Adrenal gland (tissue), 12 donors: ENCODE measurements around the gene PLCH2. TPM values are rescaled to one million over a fixed set of nuclear protein-coding genes. Genes with fewer than 3 reads are reported as not detected.

Experiments
- DNase-seq, 7 donors: peaks; one replicate each; pipeline ENCODE4 v3.0.0-alpha.2; 2019 to 2020
- H3K27ac ChIP-seq, 5 donors: fragments of 200-600 bp; sonication (generic) in 4 of 5; 1 replicate in 3 of 5; 2 replicates in 2 of 5; pipeline versions ENCODE4 v1.5.1 to v1.8.0; 2016 to 2020; ENCODE audit warnings: mild to moderate bottlenecking in 1 of 5
- H3K27me3 ChIP-seq: fragments of 200-600 bp; 2 replicates; pipeline ENCODE4 v1.8.0; 2021
- H3K36me3 ChIP-seq, 2 donors: fragments of 200-600 bp; replicated peaks in 1 of 2; 1 replicate in 1 of 2; 2 replicates in 1 of 2; pipeline versions ENCODE4 v1.5.1 to v1.8.0; 2018 to 2022
- H3K4me1 ChIP-seq, 2 donors: fragments of 200-600 bp; replicated peaks in 1 of 2; 1 replicate in 1 of 2; 2 replicates in 1 of 2; pipeline versions ENCODE4 v1.5.1 to v1.8.0; 2018 to 2021
- H3K4me3 ChIP-seq, 4 donors: fragments of 200-600 bp; sonication (generic) in 3 of 4; one replicate each; pipeline ENCODE4 v1.5.1; 2016 to 2018
- H3K9me3 ChIP-seq, 3 donors: fragments of 200-600 bp; sonication (generic) in 1 of 3; replicated peaks in 1 of 3; 1 replicate in 2 of 3; 2 replicates in 1 of 3; pipeline versions ENCODE4 v1.5.1 to v1.8.0; 2016 to 2021
- CTCF ChIP-seq, 6 experiments: fragments of 450-650 bp in 4 of 6; fragments of 200-600 bp in 2 of 6; sonication (generic) in 1 of 6; IDR thresholded peaks; 1 replicate in 5 of 6; 2 replicates in 1 of 6; pipeline versions ENCODE4 v1.5.1 to v1.8.0; 2016 to 2021; ENCODE audit warnings: antibody characterized with exemption in 6 of 6, mild to moderate bottlenecking in 2 of 6, moderate library complexity in 1 of 6
- POLR2A ChIP-seq, 2 donors: fragments of 450-650 bp; IDR thresholded peaks; one replicate each; pipeline ENCODE4 v1.6.1; 2017; ENCODE audit warnings: antibody characterized with exemption in 2 of 2, mild to moderate bottlenecking in 2 of 2, moderate library complexity in 1 of 2
- WGBS, 4 donors: extraction: QIAGEN DNeasy Blood & Tissue Kit in 2 of 4; methylation state at CpG; one replicate each; pipeline versions ENCODE4 v1.1.5 to v1.1.7; 2013 to 2017; 5-methylcytosine and 5-hydroxymethylcytosine counted together
- intact Hi-C, 2 donors: fragments of 100-400 bp; cut with DNase I; formaldehyde crosslinking; loops; one replicate each; pipeline versions ENCODE4 v1.14.1 to v1.15.0; 2022 to 2023
- polyA plus RNA-seq, 3 donors: library from polyadenylated mRNA; stranded (reverse); fragments of 200-250 nt in 2 of 3; fragments of 350-450 nt in 1 of 3; fragmentation: Illumina TruSeq in 1 of 3; extraction: RNeasy Lipid Tissue Mini Kit (QIAGEN cat#74804) in 1 of 3; gene quantifications; one replicate each; pipeline ENCODE4 v1.2.3, GENCODE V29; 2013 to 2014
- total RNA-seq, 9 donors: library from RNA; depleted of rRNA in 4 of 9; stranded (reverse); fragments of >200 nt in 4 of 9; fragments of 120-200 nt in 1 of 9; fragmentation: NEBNext Ultra II Directional in 1 of 9; extraction: Animal tissue kit (Norgen Biotek cat#: 25700) in 1 of 9; gene quantifications; one replicate each; pipeline versions ENCODE4 v1.1.0 to v1.2.4, GENCODE V29; 2013 to 2023
- donor health status: healthy with polysubstance abuse.
- donor health status: Bipolar disorder and iron deficiency.
- donor health status: DM: yes; HTN: yes; CAD: no.
- donor health status: DM: no; HTN: no; CAD: no.
- donor health status: DM: no; HTN: no; CAD: no.
- donor health status: DM: yes; HTN: yes; CAD: no.

Gene PLCH2
- total and polyA plus RNA-seq, 12 donors = 0.22 to 66.3 (median 2.2) TPM; not detected in 1

DNA sequence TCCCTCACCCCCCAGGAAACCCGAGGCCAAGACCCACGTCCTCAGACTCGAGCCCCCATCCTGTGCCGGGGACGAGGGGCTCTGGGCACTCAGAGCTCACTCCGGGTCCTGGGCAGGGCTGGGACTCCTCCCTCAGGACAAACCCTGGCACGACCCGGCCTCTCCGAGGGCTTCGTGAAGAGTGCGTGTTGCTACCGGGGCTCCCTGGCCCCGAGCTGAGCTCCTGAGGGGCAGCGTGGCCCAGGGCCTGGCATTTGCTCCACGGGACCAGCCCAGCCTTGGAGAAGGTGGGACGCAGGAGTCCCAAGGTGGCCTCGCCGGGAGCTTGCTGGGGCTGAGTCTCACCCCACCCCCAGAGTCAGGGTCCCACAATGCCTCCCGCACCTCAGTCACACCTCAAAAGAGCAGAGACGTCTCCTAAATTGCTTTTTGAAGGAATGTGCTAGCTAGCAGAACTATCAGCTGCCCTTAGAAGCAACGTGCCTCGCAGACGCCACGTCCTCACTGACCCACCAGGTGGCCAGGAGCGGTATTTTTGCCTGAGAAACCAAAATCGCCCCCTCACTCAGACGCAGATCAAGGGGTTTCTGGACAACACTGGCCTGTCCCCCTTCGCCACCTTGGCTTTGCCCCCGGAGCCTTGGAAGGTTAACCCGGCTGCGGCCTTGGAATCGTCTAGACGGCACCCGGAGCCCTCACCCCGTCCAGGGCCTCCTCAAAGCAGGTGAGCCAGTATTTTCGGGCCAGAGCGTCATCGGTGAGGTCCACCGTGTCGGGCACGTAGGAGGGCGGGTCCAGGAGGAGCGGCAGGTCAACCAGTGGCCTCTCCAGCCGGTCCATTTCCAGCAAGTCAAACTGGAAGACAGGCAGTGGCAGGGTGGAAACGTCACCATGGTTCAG is 39.0 kb downstream of the PLCH2 start:
- no peak for TF ChIP-seq POLR2A (IDR thresholded peaks at IDR 0.05)
- peak in 2 of 6 experiments; percentile 4 to 11 for TF ChIP-seq CTCF (IDR thresholded peaks at IDR 0.05)
- 79 to 88% (median 85%) methylated on average over 27 to 45 of the region's 45 CpGs for WGBS, 4 donors
- no peaks in the 10 kb centered on the region for H3K4me1 ChIP-seq
- intact Hi-C loops = no loop called here
- no peaks in the 10 kb centered on the region for H3K27me3 ChIP-seq
- H3K36me3 ChIP-seq = peaks cover 0 to 94% of the 10 kb centered on the region in 2 donors
- no peak for DNase-seq
- H3K27ac ChIP-seq = no peak overlapping the region
- no peaks in the 10 kb centered on the region for H3K9me3 ChIP-seq
- no peak overlapping the region for H3K4me3 ChIP-seq

- no peak for DNase-seq
- Histone ChIP-seq H3K27me3 (no peaks in the 10 kb centered on the region), H3K27ac (no peak overlapping the region), H3K4me1 (no peaks in the 10 kb centered on the region), H3K9me3 (no peaks in the 10 kb centered on the region), H3K36me3 (peaks cover 0 to 94% of the 10 kb centered on the region in 2 donors), H3K4me3 (no peak overlapping the region)
- intact Hi-C loops = no loop called here
- no peak for TF ChIP-seq POLR2A (IDR thresholded peaks at IDR 0.05)
- no peak for TF ChIP-seq CTCF (IDR thresholded peaks at IDR 0.05)
- 91 to 96% (median 94%) methylated on average over 11 of the region's 11 CpGs for WGBS, 4 donors
Measured at GRCh38 chr1:2515763-2516080, 39.6 kb downstream of the PLCH2 start.

GRCh38 chr1:2516124-2516523 is 40.0 kb downstream of the PLCH2 start:
- no peak for TF ChIP-seq CTCF (IDR thresholded peaks at IDR 0.05)
- no peak for TF ChIP-seq POLR2A (IDR thresholded peaks at IDR 0.05)
- Histone ChIP-seq H3K4me1 (no peaks in the 10 kb centered on the region), H3K4me3 (no peak overlapping the region), H3K9me3 (no peaks in the 10 kb centered on the region), H3K36me3 (peaks cover 0 to 94% of the 10 kb centered on the region in 2 donors), H3K27me3 (no peaks in the 10 kb centered on the region), H3K27ac (no peak overlapping the region)
- no peak for DNase-seq
- intact Hi-C loops = no loop called here
- 91 to 98% (median 95%) methylated on average over 8 to 17 of the region's 17 CpGs for WGBS, 4 donors

DNA sequence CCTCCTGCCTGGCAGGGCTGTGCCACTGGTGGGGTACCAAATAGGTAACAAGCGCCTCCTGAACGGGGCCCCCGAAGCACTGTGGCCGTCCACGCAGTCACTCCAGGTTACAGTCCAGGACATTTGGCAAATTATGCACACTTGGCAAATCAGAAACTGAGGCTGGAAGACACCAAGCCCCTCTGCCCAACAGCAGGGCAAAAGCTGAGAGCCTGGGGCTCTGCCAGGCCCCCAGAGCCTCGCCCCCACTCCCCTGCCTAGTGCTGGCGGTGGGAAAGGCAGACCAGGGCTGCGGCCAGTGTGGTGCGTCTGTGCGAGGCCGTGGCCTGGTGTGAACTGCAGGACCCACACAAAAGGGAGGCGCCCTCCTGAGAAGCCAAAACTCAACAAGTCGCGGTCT is 40.9 kb downstream of the PLCH2 start:
- TF ChIP-seq POLR2A (IDR thresholded peaks at IDR 0.05) (no peak), CTCF (IDR thresholded peaks at IDR 0.05) (no peak)
- H3K4me3 ChIP-seq = no peak overlapping the region
- no peak overlapping the region for H3K27ac ChIP-seq
- H3K9me3 ChIP-seq = no peaks in the 10 kb centered on the region
- WGBS, 4 donors = 96 to 100% (median 96%) methylated on average over 7 to 14 of the region's 14 CpGs
- H3K36me3 ChIP-seq = peaks cover 0 to 94% of the 10 kb centered on the region in 2 donors
- intact Hi-C loops = no loop called here
- H3K4me1 ChIP-seq = no peaks in the 10 kb centered on the region
- H3K27me3 ChIP-seq = no peaks in the 10 kb centered on the region
- DNase-seq = no peak
